Measurements from ENCODE around the gene CBLB. TPM values are rescaled to one million over a fixed set of nuclear protein-coding genes. Genes with fewer than 3 reads are reported as not detected.
A peak's percentile ranks its signal among the peaks of the same experiment; 100 is the strongest.

CBLB gene
- total and polyA plus RNA-seq, 4 donors: 3.1 to 22.8 (median 9.8) TPM

DNA sequence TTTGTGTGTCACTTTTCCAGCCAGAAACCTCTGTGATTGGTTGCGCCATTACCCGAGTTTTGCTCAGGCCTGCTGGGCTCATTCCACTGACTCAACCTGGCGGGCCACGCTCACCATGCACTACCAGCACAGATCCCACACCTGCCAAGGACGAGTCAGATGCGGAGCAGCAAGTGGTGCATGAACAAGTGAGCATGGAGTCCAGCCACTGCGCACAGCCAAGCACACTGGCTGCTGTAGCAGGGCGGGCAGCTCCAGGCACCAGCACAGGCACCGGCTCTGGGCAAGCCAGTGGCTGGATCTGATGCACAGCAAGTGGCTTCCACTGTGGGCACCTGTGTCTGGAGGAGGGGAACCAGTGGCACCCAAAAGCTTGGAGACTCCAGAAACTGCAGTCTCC is 110.4 kb downstream of the CBLB start:
- Histone ChIP-seq H3K9me3 (ENCODE audit: control insufficient read depth in 4 of 4, low read length in 3 of 4) (peaks cover 2 to 6% (median 4%) of the 10 kb centered on the region in 4 donors), H3K36me3 (ENCODE audit: control insufficient read depth in 4 of 4, insufficient read depth in 3 of 4, low read depth in 1 of 4, low read length in 3 of 4) (peaks cover 0 to 7% (median 2%) of the 10 kb centered on the region in 4 donors), H3K4me3 (ENCODE audit: low read depth in 1 of 3, low read length in 3 of 3) (peak overlapping the region in 1 of 3 donors; percentile 1), H3K9ac (ENCODE audit: low read depth in 1 of 2, low read length in 2 of 2) (no peak overlapping the region), H3K27me3 (ENCODE audit: control insufficient read depth in 4 of 4, insufficient read depth in 4 of 4, low read length in 3 of 4) (no peaks in the 10 kb centered on the region), H3K4me1 (ENCODE audit: control insufficient read depth in 4 of 4, insufficient read depth in 4 of 4, low read length in 3 of 4) (no peaks in the 10 kb centered on the region), H3K27ac (ENCODE audit: low read depth in 1 of 2, low read length in 2 of 2) (no peak overlapping the region)
- DNase-seq (ENCODE audit: low spot score): no peak
- TF ChIP-seq, protein P1, sequence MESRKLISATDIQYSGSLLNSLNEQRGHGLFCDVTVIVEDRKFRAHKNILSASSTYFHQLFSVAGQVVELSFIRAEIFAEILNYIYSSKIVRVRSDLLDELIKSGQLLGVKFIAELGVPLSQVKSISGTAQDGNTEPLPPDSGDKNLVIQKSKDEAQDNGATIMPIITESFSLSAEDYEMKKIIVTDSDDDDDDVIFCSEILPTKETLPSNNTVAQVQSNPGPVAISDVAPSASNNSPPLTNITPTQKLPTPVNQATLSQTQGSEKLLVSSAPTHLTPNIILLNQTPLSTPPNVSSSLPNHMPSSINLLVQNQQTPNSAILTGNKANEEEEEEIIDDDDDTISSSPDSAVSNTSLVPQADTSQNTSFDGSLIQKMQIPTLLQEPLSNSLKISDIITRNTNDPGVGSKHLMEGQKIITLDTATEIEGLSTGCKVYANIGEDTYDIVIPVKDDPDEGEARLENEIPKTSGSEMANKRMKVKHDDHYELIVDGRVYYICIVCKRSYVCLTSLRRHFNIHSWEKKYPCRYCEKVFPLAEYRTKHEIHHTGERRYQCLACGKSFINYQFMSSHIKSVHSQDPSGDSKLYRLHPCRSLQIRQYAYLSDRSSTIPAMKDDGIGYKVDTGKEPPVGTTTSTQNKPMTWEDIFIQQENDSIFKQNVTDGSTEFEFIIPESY (IDR thresholded peaks at IDR 0.05): no peak
- TF ChIP-seq RAD21 (IDR thresholded peaks at IDR 0.05): no peak
- TF ChIP-seq NR2F2 (IDR thresholded peaks at IDR 0.05): no peak
- WGBS: 98% methylated on average over 9 of the region's 9 CpGs

DNA sequence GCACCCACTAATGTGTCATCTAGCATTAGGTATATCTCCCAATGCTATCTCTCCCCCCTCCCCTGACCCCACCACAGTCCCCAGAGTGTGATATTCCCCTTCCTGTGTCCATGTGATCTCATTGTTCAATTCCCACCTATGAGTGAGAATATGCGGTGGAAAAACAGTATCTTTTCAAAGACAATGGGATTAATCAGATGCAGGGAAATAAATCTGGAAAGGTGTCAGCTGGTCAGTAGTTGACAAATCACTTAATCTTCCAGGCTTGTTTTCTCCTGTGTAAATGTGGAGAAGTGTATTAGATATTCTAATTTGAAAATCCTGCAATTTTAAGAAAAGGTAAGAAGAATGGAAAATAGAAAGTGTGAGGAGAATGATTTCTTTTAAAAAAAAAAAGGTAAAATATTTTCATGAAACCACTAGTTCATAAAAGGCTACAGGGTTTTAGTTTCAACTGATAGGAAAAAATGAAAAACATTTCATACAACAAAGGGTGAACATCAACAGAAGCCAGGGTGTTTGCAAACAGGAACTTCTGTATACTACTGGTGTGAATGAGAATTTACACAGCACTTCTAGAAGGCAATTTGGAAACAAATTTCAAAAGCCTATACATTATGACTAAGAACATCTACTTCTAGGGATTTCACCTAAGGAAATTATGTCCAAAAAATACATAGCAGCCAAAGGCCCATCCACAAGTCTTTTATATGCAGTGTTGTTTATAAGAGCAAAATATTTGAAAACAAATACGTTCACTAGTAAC is 113.5 kb downstream of the CBLB start:
- 87% methylated on average over 2 of the region's 2 CpGs for WGBS
- DNase-seq (ENCODE audit: low spot score): no peak
- H3K9ac ChIP-seq (ENCODE audit: low read depth in 1 of 2, low read length in 2 of 2): no peak overlapping the region
- H3K9me3 ChIP-seq (ENCODE audit: control insufficient read depth in 4 of 4, low read length in 3 of 4): peaks cover 0 to 6% (median 3%) of the 10 kb centered on the region in 4 donors
- no peak overlapping the region for H3K4me3 ChIP-seq (ENCODE audit: low read depth in 1 of 3, low read length in 3 of 3)
- H3K36me3 ChIP-seq (ENCODE audit: control insufficient read depth in 4 of 4, insufficient read depth in 3 of 4, low read depth in 1 of 4, low read length in 3 of 4): peaks cover 0 to 3% (median 0%) of the 10 kb centered on the region in 4 donors
- TF ChIP-seq YY1 (IDR thresholded peaks at IDR 0.05) (no peak), NR2F2 (IDR thresholded peaks at IDR 0.05) (no peak), RAD21 (IDR thresholded peaks at IDR 0.05) (no peak), HNF4G (IDR thresholded peaks at IDR 0.05) (no peak), FOXA1 (IDR thresholded peaks at IDR 0.05) (no peak), RXRA (IDR thresholded peaks at IDR 0.05) (no peak), EGR1 (IDR thresholded peaks at IDR 0.05; ENCODE audit: low read depth in 2 of 2) (no peak)
- TF ChIP-seq, protein P1 (IDR thresholded peaks at IDR 0.05): no peak
- TF ChIP-seq, protein P2, sequence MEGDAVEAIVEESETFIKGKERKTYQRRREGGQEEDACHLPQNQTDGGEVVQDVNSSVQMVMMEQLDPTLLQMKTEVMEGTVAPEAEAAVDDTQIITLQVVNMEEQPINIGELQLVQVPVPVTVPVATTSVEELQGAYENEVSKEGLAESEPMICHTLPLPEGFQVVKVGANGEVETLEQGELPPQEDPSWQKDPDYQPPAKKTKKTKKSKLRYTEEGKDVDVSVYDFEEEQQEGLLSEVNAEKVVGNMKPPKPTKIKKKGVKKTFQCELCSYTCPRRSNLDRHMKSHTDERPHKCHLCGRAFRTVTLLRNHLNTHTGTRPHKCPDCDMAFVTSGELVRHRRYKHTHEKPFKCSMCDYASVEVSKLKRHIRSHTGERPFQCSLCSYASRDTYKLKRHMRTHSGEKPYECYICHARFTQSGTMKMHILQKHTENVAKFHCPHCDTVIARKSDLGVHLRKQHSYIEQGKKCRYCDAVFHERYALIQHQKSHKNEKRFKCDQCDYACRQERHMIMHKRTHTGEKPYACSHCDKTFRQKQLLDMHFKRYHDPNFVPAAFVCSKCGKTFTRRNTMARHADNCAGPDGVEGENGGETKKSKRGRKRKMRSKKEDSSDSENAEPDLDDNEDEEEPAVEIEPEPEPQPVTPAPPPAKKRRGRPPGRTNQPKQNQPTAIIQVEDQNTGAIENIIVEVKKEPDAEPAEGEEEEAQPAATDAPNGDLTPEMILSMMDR (IDR thresholded peaks at IDR 0.05; ENCODE audit: low read depth, low read length, missing input control): no peak
- no peaks in the 10 kb centered on the region for H3K27me3 ChIP-seq (ENCODE audit: control insufficient read depth in 4 of 4, insufficient read depth in 4 of 4, low read length in 3 of 4)
- H3K27ac ChIP-seq (ENCODE audit: low read depth in 1 of 2, low read length in 2 of 2): no peak overlapping the region
- no peaks in the 10 kb centered on the region for H3K4me1 ChIP-seq (ENCODE audit: control insufficient read depth in 4 of 4, insufficient read depth in 4 of 4, low read length in 3 of 4)

DNA sequence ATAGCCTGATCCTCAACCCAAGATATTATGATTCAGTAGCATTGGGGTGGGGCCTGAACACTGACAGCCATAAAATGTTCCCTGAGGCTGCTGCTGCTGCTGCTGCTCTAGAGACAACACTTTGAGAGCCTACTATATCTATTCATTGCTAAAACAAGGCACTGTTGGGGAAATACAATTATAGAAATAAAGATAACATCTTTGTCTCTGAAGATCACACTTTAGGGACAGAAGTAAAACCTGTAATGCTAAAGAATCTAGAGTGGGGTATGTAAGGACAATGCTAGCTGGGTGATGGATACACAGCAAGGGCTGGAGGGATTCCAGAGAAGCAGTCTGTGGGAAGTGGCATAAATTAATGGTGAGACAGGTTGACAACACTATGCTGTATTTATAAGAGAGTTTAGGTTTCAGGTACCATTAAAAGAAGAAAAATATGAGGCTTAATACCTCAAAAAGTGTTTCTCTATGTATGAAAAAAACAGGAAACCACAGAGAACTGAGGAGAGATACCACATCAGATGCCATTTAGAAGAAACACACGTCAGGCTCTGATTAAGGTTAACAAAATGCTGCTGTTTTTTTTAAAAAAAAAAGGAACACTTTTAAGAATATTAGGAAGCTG is 115.9 kb downstream of the CBLB start:
- no peaks in the 10 kb centered on the region for H3K36me3 ChIP-seq (ENCODE audit: control insufficient read depth in 4 of 4, insufficient read depth in 3 of 4, low read depth in 1 of 4, low read length in 3 of 4)
- no peak overlapping the region for H3K4me3 ChIP-seq (ENCODE audit: low read depth in 1 of 3, low read length in 3 of 3)
- no peak overlapping the region for H3K9ac ChIP-seq (ENCODE audit: low read depth in 1 of 2, low read length in 2 of 2)
- H3K27ac ChIP-seq (ENCODE audit: low read depth in 1 of 2, low read length in 2 of 2): no peak overlapping the region
- no peaks in the 10 kb centered on the region for H3K9me3 ChIP-seq (ENCODE audit: control insufficient read depth in 4 of 4, low read length in 3 of 4)
- DNase-seq (ENCODE audit: low spot score): no peak
- H3K4me1 ChIP-seq (ENCODE audit: control insufficient read depth in 4 of 4, insufficient read depth in 4 of 4, low read length in 3 of 4): no peaks in the 10 kb centered on the region
- no peaks in the 10 kb centered on the region for H3K27me3 ChIP-seq (ENCODE audit: control insufficient read depth in 4 of 4, insufficient read depth in 4 of 4, low read length in 3 of 4)
- WGBS: 62% methylated on average over 1 of the region's 1 CpG
- TF ChIP-seq, protein P3, sequence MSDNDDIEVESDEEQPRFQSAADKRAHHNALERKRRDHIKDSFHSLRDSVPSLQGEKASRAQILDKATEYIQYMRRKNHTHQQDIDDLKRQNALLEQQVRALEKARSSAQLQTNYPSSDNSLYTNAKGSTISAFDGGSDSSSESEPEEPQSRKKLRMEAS (IDR thresholded peaks at IDR 0.05): no peak
- no peak for TF ChIP-seq RXRA (IDR thresholded peaks at IDR 0.05)
- TF ChIP-seq TAF1 (conservative IDR thresholded peaks at IDR 0.05): no peak
- TF ChIP-seq SP1 (IDR thresholded peaks at IDR 0.05): no peak
- no peak for TF ChIP-seq GABPA (IDR thresholded peaks at IDR 0.05 in 1 of 2, conservative IDR thresholded peaks at IDR 0.05 in 1 of 2)
- no peak for TF ChIP-seq RAD21 (IDR thresholded peaks at IDR 0.05)
- no peak for TF ChIP-seq HNF4G (IDR thresholded peaks at IDR 0.05)
- TF ChIP-seq FOXA2 (IDR thresholded peaks at IDR 0.05): no peak
- TF ChIP-seq HNF4A (conservative IDR thresholded peaks at IDR 0.05): no peak
- TF ChIP-seq EGR1 (IDR thresholded peaks at IDR 0.05; ENCODE audit: low read depth in 2 of 2): no peak
- TF ChIP-seq, protein P1 (IDR thresholded peaks at IDR 0.05): no peak
- TF ChIP-seq JUND (IDR thresholded peaks at IDR 0.05): no peak
- TF ChIP-seq, protein P4, sequence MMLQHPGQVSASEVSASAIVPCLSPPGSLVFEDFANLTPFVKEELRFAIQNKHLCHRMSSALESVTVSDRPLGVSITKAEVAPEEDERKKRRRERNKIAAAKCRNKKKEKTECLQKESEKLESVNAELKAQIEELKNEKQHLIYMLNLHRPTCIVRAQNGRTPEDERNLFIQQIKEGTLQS (IDR thresholded peaks at IDR 0.05): no peak
- no peak for TF ChIP-seq YY1 (IDR thresholded peaks at IDR 0.05)
